RWPE1 (cell line): ENCODE measurements around the gene AK5.
"Not testable (repeated sequence)": the region's sequence is repeated elsewhere in the genome, so short reads cannot be mapped to it uniquely, and the experiment has no call there.

Experiments
- CTCF ChIA-PET: fragments of 350-600 bp; sonication (Branson Sonifier 250); formaldehyde crosslinking; extraction: SDS; loops from one replicate; lab custom pipeline; 2021; lab: Yijun Ruan, JAX
- POLR2A ChIA-PET: fragments of 400-600 bp; formaldehyde crosslinking; extraction: SDS; loops from one replicate; lab custom pipeline; 2020; ENCODE audit warnings: antibody characterized with exemption; ENCODE audit not compliant: low non-redundant PET; lab: Yijun Ruan, JAX
- DNase-seq: peaks from one replicate; pipeline ENCODE4 v3.0.0; 2012; ENCODE audit warnings: low spot score
- H3K27ac ChIP-seq: fragments of 450-650 bp; 2 replicates; pipeline ENCODE4 v1.5.1; 2017
- TF ChIP-seq, protein P1 (sequence below): fragments of 450-650 bp; conservative IDR thresholded peaks from 2 replicates; pipeline ENCODE4 v1.5.1; 2017; ENCODE audit warnings: low read depth, mild to moderate bottlenecking

The AK5 gene

DNA sequence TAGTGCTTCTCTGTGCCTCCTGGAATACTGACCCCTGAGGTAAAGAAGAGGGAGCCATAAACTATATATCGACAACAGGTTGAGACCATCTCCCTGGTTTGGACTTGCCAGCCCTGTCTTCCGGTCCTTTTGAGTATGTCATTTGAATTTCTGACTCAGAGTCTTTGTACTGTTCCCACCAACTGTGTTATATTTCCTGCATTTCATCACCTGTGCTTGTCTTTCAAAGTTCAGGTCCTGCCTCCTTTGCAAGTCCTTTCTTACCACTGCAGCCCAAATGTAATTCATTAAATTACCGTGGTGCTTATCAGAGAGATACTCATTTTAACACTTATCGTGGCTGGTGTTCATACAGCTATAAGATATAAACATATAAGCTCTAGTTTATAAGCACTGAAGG, 10.7 kb downstream of the AK5 start:
- no peak overlapping the region for H3K27ac ChIP-seq
- CTCF ChIA-PET, result no interaction called here
- TF ChIP-seq, protein P1, sequence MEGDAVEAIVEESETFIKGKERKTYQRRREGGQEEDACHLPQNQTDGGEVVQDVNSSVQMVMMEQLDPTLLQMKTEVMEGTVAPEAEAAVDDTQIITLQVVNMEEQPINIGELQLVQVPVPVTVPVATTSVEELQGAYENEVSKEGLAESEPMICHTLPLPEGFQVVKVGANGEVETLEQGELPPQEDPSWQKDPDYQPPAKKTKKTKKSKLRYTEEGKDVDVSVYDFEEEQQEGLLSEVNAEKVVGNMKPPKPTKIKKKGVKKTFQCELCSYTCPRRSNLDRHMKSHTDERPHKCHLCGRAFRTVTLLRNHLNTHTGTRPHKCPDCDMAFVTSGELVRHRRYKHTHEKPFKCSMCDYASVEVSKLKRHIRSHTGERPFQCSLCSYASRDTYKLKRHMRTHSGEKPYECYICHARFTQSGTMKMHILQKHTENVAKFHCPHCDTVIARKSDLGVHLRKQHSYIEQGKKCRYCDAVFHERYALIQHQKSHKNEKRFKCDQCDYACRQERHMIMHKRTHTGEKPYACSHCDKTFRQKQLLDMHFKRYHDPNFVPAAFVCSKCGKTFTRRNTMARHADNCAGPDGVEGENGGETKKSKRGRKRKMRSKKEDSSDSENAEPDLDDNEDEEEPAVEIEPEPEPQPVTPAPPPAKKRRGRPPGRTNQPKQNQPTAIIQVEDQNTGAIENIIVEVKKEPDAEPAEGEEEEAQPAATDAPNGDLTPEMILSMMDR, result no peak
- DNase-seq, result no peak
- POLR2A ChIA-PET, result no interaction called here

DNA sequence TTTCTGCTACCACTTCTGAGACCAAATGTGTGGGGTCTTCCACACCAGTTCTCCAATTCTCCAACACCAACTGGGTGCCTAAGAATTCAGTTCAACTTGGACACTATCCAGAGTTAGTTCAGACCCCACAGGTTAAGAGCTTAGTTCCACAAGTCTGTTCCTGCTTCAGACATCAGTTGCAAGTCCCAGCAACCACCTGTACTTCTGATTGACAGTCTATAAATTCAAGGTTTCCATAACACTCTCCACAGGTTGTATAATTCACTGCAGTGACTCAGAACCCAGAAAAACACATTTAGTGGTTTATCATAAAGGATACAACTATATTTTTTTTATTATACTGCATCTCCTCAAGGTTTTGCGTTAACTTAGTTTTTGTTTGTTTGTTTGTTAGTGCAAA, 18.7 kb downstream of the AK5 start:
- peak; percentile 4 for DNase-seq
- ChIA-PET POLR2A (no interaction called here), CTCF (no interaction called here)
- TF ChIP-seq, protein P1, result no peak
- H3K27ac ChIP-seq, result no peak overlapping the region

DNA sequence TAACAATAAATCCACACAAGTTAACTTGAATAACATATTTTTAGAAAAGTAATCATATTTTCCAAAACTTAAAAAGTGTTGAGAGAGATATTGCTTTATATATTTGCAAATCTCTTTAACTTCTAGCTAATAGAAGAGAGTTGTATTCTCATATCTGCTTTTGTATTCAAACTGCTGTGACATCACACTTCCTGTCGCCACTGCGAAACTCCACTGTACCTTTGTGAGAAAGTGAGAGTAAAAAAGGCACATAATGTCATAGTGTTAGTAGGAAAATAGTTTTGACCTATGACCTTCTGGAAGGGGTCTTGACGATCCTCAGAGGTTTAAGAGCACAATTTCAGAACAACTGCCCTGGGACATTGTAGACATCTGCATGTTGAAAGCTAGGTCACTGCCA, 21.6 kb downstream of the AK5 start:
- DNase-seq, result no peak
- H3K27ac ChIP-seq, result no peak overlapping the region
- ChIA-PET POLR2A (no interaction called here), CTCF (no interaction called here)
- TF ChIP-seq, protein P1, result no peak

DNA sequence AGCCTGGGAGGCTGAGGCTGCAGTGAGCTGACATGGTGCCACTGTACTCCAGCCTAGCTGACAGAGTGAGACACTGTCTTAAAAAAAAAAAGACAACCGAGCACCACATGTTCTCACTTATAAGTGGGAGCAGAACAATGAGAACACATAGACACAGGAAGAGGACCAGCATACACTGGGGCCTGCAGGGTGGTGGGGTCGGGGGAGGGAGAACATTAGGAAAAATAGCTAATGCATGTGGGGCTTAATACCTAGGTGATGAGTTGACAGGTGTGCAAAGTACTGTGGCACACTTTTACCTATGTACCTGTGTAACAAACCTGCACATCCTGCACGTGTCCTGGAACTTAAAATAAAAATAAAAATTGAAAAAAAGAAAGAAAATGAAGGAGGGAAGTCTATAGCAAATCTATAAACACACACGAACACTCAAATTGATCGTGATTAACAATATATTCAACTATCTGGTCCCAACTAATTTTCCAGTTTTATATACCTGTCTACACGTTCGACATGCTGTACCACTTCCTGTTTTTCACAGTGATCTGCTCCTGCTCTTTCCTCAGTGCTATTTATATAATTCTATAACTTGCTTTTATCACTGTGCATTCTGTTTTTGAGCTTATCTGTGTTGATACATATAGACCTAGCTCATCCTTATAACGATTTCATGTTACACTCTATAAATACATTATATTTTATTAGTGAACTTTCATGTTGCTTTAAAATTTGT, 27.2 kb downstream of the AK5 start:
- H3K27ac ChIP-seq, result no peak overlapping the region
- ChIA-PET POLR2A (no interaction called here), CTCF (no interaction called here)
- DNase-seq, result no peak
- TF ChIP-seq, protein P1, result no peak

DNA sequence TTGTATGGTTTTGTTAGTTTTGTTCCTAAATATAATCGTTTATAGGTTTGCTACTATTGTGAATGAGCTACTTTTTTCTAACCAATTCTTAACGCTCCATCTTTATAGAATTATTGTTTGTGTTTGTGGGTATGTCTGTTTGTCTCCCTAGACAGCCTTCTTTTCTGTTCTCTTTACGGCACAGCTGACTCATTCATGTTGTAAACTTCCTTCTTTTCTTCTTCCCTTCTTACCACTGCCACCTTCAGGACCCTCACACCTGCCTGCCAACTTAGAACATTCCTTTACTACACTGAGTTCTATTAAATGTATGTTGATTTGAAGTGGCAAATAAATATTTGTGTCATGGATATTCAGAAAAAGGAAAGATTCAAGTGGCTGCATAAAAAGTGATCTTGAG, 29.1 kb downstream of the AK5 start:
- H3K27ac ChIP-seq, result no peak overlapping the region
- CTCF ChIA-PET, result no interaction called here
- POLR2A ChIA-PET, result no interaction called here
- TF ChIP-seq, protein P1, result no peak
- DNase-seq, result no peak

DNA sequence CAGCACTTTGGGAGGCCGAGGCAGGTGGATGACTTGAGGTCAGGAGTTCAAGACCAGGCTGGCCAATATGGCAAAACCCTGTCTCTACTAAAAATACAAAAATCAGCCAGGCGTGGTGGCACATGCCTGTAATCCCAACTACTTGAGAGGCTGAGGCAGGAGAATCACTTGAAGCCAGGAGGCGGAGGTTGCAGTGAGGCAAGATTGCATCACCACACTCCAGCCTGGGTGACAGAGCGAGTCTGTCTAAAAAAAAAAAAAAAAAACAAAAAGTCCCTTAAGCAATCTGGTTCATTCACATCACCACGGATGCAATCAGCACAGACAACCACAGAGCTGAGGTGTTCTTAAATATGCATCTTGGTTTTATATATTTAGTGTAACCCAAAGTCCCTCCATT, 30.5 kb downstream of the AK5 start:
- DNase-seq, POLR2A ChIA-PET, H3K27ac ChIP-seq, CTCF ChIA-PET: not testable (repeated sequence)

DNA sequence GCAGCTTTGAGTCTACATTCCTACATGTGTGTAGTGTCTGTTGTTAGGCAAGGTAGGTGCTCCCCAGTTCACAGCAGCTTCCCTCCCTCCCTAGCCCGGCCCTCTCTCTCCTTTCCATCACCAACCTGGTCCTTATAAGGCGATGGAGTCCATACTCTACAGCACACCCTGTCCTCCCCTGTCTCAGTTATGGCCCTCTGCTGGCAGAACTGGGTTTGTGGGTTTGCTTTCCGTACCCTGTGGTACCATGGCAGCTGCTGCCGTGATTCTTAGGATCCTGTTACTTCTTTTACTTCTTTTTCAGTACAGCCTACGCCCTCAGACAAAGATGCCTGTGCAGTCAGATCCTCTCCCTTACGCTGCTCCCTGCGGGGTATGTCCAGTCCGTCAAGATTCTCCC, 31.7 kb downstream of the AK5 start:
- TF ChIP-seq, protein P1, result no peak
- POLR2A ChIA-PET, result no interaction called here
- no peak for DNase-seq
- CTCF ChIA-PET, result interaction anchor here (0.6 to 1.1 kb wide), 2 partner anchors 11 to 145 kb away, joined by 3 to 4 read pairs; no protein-coding TSS in a partner anchor
- H3K27ac ChIP-seq, result no peak overlapping the region
